Colonic mucosa (tissue), 4 donors: Measurements from ENCODE around the gene ASCL5. TPM values are rescaled to one million over a fixed set of nuclear protein-coding genes. Genes with fewer than 3 reads are reported as not detected.
"Not testable (repeated sequence)": the region's sequence is repeated elsewhere in the genome, so short reads cannot be mapped to it uniquely, and the experiment has no call there.

Source experiments
- DNase-seq: peaks from one replicate; pipeline ENCODE4 v3.0.0-alpha.2; 2020
- H3K27ac ChIP-seq: fragments of 200-600 bp; one replicate; pipeline ENCODE4 v1.8.0; 2021
- H3K27me3 ChIP-seq: fragments of 200-600 bp; one replicate; pipeline ENCODE4 v1.8.0; 2021
- H3K36me3 ChIP-seq: fragments of 200-600 bp; one replicate; pipeline ENCODE4 v1.8.0; 2021
- H3K4me1 ChIP-seq: fragments of 200-600 bp; one replicate; pipeline ENCODE4 v1.8.0; 2021; ENCODE audit warnings: mild to moderate bottlenecking
- H3K4me3 ChIP-seq: fragments of 200-600 bp; one replicate; pipeline ENCODE4 v1.8.0; 2021
- H3K9ac ChIP-seq, 2 donors: one replicate each; pipeline ENCODE4 v1.7.0; 2013; ENCODE audit warnings: control low read depth in 2 of 2, low read depth in 2 of 2, low read length in 2 of 2
- H3K9me3 ChIP-seq: fragments of 200-600 bp; one replicate; pipeline ENCODE4 v1.8.0; 2021
- intact Hi-C: fragments of 100-400 bp; cut with DNase I; formaldehyde crosslinking; loops from one replicate; pipeline ENCODE4 v1.14.1; 2022
- total RNA-seq, 2 donors: library from RNA; stranded (reverse); fragmentation: NEBNext Ultra II Directional in 1 of 2; extraction: Animal tissue kit (Norgen Biotek cat#: 25700) in 1 of 2; gene quantifications; one replicate each; pipeline ENCODE4 v1.2.1, GENCODE V29; 2021
- TF ChIP-seq, protein P1 (sequence below): fragments of 200-600 bp; IDR thresholded peaks from one replicate; pipeline ENCODE4 v1.8.0; 2022; ENCODE audit warnings: antibody characterized with exemption, mild to moderate bottlenecking
- donor health status: healthy.
- donor health status: DM: no; HTN: no; CAD: no.
- donor health status: DM: no; HTN: no; CAD: no.

The ASCL5 gene
- total RNA-seq, 2 donors from 2014 or later, result not detected

DNA sequence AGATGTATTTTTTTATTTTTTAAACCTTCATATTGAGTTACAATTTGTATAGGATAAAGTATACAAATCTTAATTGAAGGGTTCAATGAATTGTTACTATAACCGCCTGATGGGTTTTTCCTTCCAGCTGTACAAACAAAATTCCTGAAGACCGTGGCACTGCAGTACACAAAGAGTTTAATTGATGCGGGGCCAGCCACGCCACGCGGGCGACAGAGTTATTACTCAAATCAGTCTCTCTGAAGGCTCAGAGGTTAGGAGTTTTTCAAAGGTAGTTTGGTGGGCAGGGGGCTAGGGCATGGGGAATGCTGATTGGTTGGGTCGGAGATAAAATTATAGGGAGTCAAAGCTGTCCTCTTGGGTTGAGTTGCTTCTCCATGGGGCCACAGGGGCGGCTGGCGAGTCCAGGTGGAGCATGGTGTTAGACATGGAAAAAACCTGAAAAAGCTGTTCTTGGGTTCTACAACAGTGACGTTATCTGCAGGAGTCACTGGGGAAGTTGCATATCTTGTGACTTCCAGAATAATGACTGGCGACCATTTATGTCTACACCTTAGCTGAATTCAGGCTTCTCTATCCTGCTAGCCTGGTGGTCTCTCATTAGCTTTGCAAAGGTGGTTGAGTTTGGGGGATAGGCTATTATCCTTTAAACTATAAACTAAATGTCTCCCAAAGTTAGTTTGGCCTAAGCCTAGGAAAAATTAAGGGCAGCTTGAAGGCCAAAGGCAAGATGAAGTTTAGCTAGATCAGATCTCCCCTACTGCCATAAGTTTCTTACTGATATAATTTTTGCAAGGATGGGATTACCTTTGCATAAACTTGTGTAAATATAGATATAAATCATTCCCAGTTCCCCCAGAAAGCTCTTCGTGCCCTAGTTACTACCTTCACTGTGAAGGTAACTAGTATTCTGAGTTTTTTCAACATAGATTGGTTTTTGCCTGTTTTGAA, 40.3 kb upstream of the ASCL5 start:
- intact Hi-C loops, result no loop called here
- H3K9me3 ChIP-seq, result no peaks in the 10 kb centered on the region
- TF ChIP-seq, protein P1, sequence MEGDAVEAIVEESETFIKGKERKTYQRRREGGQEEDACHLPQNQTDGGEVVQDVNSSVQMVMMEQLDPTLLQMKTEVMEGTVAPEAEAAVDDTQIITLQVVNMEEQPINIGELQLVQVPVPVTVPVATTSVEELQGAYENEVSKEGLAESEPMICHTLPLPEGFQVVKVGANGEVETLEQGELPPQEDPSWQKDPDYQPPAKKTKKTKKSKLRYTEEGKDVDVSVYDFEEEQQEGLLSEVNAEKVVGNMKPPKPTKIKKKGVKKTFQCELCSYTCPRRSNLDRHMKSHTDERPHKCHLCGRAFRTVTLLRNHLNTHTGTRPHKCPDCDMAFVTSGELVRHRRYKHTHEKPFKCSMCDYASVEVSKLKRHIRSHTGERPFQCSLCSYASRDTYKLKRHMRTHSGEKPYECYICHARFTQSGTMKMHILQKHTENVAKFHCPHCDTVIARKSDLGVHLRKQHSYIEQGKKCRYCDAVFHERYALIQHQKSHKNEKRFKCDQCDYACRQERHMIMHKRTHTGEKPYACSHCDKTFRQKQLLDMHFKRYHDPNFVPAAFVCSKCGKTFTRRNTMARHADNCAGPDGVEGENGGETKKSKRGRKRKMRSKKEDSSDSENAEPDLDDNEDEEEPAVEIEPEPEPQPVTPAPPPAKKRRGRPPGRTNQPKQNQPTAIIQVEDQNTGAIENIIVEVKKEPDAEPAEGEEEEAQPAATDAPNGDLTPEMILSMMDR, result no peak
- no peak overlapping the region for H3K9ac ChIP-seq
- H3K4me3 ChIP-seq, result no peak overlapping the region
- H3K4me1 ChIP-seq, result no peaks in the 10 kb centered on the region
- H3K27me3 ChIP-seq, result no peaks in the 10 kb centered on the region
- no peaks in the 10 kb centered on the region for H3K36me3 ChIP-seq
- no peak for DNase-seq
- H3K27ac ChIP-seq, result no peak overlapping the region

DNA sequence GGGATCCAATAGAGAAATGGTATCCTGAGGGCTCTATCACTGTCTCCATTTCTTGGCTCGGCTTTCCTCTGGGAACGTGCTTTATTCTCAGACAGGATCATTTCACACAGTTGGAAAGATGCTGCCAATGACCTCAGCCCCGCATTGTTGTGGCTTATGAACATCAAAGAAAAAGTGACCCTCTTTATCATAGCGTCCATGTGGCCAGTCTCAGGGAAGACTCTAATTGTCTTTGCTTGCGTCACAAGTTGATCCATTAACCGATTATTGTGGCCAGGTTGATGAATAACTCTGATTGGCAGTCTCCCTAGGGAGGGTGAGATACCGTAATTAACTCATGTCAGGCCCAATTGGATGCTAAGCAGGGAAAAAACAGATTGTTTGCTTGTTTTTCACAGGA, 37.7 kb upstream of the ASCL5 start:
- no peaks in the 10 kb centered on the region for H3K36me3 ChIP-seq
- no peaks in the 10 kb centered on the region for H3K9me3 ChIP-seq
- no peak for DNase-seq
- H3K27ac ChIP-seq, result no peak overlapping the region
- H3K4me3 ChIP-seq, result no peak overlapping the region
- intact Hi-C loops, result no loop called here
- no peaks in the 10 kb centered on the region for H3K4me1 ChIP-seq
- no peaks in the 10 kb centered on the region for H3K27me3 ChIP-seq
- no peak overlapping the region for H3K9ac ChIP-seq
- TF ChIP-seq, protein P1, result no peak

DNA sequence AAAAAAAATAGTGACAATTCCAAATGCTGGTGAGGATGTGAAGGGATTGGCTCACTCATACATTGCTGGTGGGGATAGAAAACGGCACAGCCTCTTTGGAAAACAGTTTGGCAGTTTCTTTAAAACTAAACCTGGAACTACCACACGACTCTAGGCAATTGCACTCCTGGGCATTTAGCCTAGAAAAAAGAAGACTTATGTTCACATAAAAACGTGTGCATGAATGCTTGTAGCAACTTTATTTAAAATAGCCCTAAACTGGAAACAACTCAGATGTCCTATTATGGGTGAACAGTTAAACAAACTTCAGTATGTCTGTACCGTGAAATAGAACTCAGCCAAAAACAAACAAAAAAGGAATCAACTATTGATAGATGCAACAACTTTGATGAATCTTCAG, 36.7 kb upstream of the ASCL5 start:
- Histone ChIP-seq H3K4me1 (no peaks in the 10 kb centered on the region), H3K4me3 (no peak overlapping the region), H3K27ac (no peak overlapping the region), H3K9ac (no peak overlapping the region), H3K27me3 (no peaks in the 10 kb centered on the region), H3K9me3 (no peaks in the 10 kb centered on the region), H3K36me3 (no peaks in the 10 kb centered on the region)
- TF ChIP-seq, protein P1, result no peak
- intact Hi-C loops, result no loop called here
- DNase-seq, result no peak

DNA sequence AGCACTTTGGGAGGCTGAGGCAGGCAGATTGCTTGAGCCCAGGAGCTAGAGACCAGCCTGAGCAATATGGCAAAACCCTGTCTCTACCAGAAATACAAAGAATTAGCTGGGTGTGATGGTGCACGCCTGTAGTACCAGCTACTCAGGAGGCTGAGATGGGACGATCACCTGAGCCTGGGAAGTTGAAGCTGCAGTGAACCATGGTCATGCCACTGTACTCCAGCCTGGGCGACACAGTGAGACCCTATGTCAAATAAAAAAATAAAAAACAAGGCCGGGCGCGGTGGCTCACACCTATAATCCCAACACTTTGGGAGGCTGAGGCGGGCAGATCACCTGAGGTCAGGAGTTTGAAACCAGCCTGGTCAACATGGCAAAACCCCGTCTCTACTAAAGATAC, 36.1 kb upstream of the ASCL5 start:
- H3K36me3 ChIP-seq, H3K4me3 ChIP-seq, H3K9me3 ChIP-seq, intact Hi-C loops, H3K27me3 ChIP-seq, H3K27ac ChIP-seq, H3K9ac ChIP-seq, H3K4me1 ChIP-seq, DNase-seq: not testable (repeated sequence)

DNA sequence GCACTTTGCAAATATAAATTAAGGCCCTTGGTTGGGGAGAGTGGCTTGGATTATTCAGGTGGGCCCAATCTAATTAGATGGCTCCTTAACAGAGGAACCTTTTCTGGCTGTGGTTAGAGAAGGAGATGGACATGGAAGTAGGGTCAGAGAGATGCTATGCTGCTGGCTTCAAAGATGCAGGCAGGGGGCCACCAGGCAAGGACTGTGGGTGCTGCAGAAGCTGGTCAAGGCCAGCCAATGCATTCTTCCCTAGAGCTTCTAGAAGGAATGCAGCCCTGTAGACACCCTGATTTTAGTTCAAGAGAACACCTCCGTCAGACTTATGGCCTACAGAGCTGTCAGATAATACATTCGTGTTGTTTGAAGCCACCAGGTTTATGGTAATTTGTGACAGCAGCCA, 31.0 kb upstream of the ASCL5 start:
- Histone ChIP-seq H3K27me3 (no peaks in the 10 kb centered on the region), H3K4me1 (peaks cover 5% of the 10 kb centered on the region), H3K27ac (no peak overlapping the region), H3K36me3 (no peaks in the 10 kb centered on the region), H3K9ac (no peak overlapping the region), H3K4me3 (no peak overlapping the region), H3K9me3 (no peaks in the 10 kb centered on the region)
- intact Hi-C loops, result no loop called here
- TF ChIP-seq, protein P1, result no peak
- DNase-seq, result no peak

DNA sequence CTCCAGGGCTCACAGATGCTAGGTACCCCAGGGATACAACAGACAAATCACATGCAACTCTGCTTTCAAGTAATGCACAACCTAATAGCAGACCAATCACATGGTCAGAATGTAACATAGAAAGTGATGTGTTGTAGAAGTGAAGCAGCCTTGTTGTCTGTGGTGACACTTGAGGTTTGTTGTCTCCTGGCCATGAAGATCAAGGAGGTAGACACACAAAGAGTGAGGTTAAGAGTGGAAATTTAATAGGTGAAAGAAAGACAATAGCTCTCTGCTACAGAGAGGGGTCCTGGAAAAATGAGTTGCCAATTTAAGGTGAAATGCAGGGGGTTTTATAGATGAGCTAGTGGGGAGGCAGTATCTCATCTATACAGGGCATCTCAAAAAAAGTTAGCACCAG, 29.8 kb upstream of the ASCL5 start:
- Histone ChIP-seq H3K27me3 (no peaks in the 10 kb centered on the region), H3K4me3 (no peak overlapping the region), H3K9me3 (no peaks in the 10 kb centered on the region), H3K9ac (no peak overlapping the region), H3K27ac (no peak overlapping the region), H3K4me1 (peaks cover 5% of the 10 kb centered on the region), H3K36me3 (no peaks in the 10 kb centered on the region)
- TF ChIP-seq, protein P1, result no peak
- intact Hi-C loops, result no loop called here
- no peak for DNase-seq
